Epithelial cell of proximal tubule (primary cell): Measurements from ENCODE around the gene NAP1L3. TPM values are rescaled to one million over a fixed set of nuclear protein-coding genes. Genes with fewer than 3 reads are reported as not detected.

Experiments used
- DNase-seq: peaks from one replicate; pipeline ENCODE4 v3.0.0-alpha.2; 2011; ENCODE audit warnings: low read depth
- H3K4me3 ChIP-seq: 2 replicates; pipeline ENCODE4 v1.5.1; 2011; ENCODE audit warnings: low read depth, mild to moderate bottlenecking, low read length
- total RNA-seq: library from RNA; depleted of rRNA; stranded (reverse); fragments of >200 nt; gene quantifications from 2 replicates; pipeline ENCODE4 v1.2.3, GENCODE V29; 2015
- TF ChIP-seq, protein P1 (sequence below): conservative IDR thresholded peaks from 2 replicates; pipeline ENCODE4 v1.5.1; 2012; ENCODE audit warnings: low read depth, mild to moderate bottlenecking, low read length

Gene NAP1L3
- total RNA-seq, 1 donor from 2014 or later: 1.4 TPM

DNA sequence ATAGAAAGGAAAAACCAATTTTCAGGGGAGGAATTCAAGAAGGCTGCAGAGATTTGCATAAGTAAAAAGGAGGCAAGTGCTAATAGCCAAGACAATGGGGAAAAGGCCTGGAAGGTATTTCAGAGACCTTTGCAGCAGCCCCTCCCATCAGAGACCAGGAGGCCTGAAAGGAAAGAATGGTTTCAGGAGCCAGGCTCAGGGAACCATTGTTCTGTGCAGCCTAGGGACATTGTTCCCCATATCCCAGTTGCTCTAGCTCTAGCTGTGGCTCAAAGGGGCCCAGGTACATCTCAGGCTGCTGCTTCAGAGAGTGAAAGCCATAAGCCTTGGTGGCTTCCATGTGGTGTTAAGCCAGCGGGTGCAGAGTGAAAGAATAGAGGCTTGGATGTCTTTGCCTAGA lies 24.0 kb downstream of the NAP1L3 start:
- TF ChIP-seq, protein P1, sequence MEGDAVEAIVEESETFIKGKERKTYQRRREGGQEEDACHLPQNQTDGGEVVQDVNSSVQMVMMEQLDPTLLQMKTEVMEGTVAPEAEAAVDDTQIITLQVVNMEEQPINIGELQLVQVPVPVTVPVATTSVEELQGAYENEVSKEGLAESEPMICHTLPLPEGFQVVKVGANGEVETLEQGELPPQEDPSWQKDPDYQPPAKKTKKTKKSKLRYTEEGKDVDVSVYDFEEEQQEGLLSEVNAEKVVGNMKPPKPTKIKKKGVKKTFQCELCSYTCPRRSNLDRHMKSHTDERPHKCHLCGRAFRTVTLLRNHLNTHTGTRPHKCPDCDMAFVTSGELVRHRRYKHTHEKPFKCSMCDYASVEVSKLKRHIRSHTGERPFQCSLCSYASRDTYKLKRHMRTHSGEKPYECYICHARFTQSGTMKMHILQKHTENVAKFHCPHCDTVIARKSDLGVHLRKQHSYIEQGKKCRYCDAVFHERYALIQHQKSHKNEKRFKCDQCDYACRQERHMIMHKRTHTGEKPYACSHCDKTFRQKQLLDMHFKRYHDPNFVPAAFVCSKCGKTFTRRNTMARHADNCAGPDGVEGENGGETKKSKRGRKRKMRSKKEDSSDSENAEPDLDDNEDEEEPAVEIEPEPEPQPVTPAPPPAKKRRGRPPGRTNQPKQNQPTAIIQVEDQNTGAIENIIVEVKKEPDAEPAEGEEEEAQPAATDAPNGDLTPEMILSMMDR: no peak
- no peak overlapping the region for H3K4me3 ChIP-seq
- DNase-seq: no peak

DNA sequence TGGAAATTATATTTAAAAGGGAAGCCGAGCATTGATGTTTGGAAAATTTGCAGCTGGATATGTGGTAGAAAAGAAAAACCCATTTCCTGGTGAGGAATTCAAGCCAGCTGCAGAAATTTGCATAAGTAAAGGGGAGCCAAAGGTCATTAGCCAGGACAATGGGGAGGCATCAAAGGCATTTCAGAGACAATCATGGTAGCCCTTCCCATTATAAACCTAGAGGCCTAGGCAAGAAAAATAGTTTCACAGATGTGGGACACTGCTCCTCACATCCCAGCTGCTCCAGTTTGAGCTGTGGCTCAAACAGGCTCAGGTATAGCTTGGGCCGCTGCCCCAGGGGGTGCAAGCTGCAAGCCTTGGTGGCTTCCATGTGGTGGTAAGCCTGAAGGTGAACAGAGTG lies 35.8 kb downstream of the NAP1L3 start:
- no peak overlapping the region for H3K4me3 ChIP-seq
- no peak for DNase-seq
- TF ChIP-seq, protein P1: no peak

Other genes with a start within 250 kb of the NAP1L3 start
- gene FAM133A, start 628 bp upstream of the NAP1L3 start, total RNA-seq: not detected in 2 replicates